Endothelial cell of umbilical vein (primary cell): ENCODE measurements around the gene AMT. TPM values are rescaled to one million over a fixed set of nuclear protein-coding genes. Genes with fewer than 3 reads are reported as not detected.

Experiments
- BruUV-seq: library from RNA; stranded (reverse); fragments of 400-500 nt; replicated peaks from 2 replicates; lab custom pipeline; 2021; lab: Mats Ljungman, UMichigan
- CTCF ChIA-PET: fragments of 300-600, 350-600 bp; sonication (Branson Sonifier 250); formaldehyde crosslinking; loops from one replicate; lab custom pipeline; 2021; ENCODE audit warnings: antibody characterized with exemption, inconsistent platforms; lab: Charles Lee
- POLR2A ChIA-PET: fragments of 300-600, 350-600 bp; sonication (Branson Sonifier 250); formaldehyde crosslinking; loops from one replicate; lab custom pipeline; 2021; ENCODE audit warnings: antibody characterized with exemption, inconsistent platforms; lab: Charles Lee
- DNase-seq: peaks from one replicate; pipeline ENCODE4 v3.0.0-alpha.2; 2011; ENCODE audit warnings: low read depth, low spot score
- FAIRE-seq: peaks from 2 replicates; lab custom pipeline; 2011; peaks lifted over from hg19 to GRCh38; lab: Jason Lieb, UNC
- H2AFZ ChIP-seq: 2 replicates; pipeline ENCODE4 v1.6.0; 2012; ENCODE audit warnings: low read depth, low read length, control low read depth, inconsistent platforms
- H3K27ac ChIP-seq: 2 replicates; pipeline ENCODE4 v1.5.1; 2011; ENCODE audit warnings: low read depth, mild to moderate bottlenecking, control low read depth, low read length, moderate library complexity; ENCODE audit not compliant: insufficient read depth
- H3K27me3 ChIP-seq, 2 experiments: 2 replicates each; pipeline versions ENCODE4 v1.6.0 to v1.6.1; 2011; ENCODE audit warnings: low read length in 2 of 2, mixed read lengths in 1 of 2; ENCODE audit not compliant: control insufficient read depth in 2 of 2, insufficient read depth in 2 of 2
- H3K36me3 ChIP-seq, 2 experiments: 2 replicates in 1 of 2; 3 replicates in 1 of 2; pipeline ENCODE4 v1.5.1; 2011; ENCODE audit warnings: low read length in 2 of 2, mild to moderate bottlenecking in 1 of 2, moderate library complexity in 1 of 2; ENCODE audit not compliant: control insufficient read depth in 2 of 2, insufficient read depth in 2 of 2; ENCODE audit errors: extremely low read depth in 1 of 2
- H3K4me1 ChIP-seq: 3 replicates; pipeline ENCODE4 v1.5.1; 2011; ENCODE audit warnings: mild to moderate bottlenecking, low read length; ENCODE audit not compliant: control insufficient read depth, insufficient read depth; ENCODE audit errors: extremely low read depth
- H3K4me2 ChIP-seq: 2 replicates; pipeline ENCODE4 v1.6.1; 2011; ENCODE audit warnings: low read length, control low read depth, mixed read lengths; ENCODE audit not compliant: insufficient read depth
- H3K4me3 ChIP-seq, 3 experiments: fragments of 200-600 bp in 1 of 3; sonication (generic), shearing (Covaris generic) in 1 of 3; replicated peaks in 1 of 3; 2 replicates each; pipeline ENCODE4 v1.5.1; 2011 to 2016; ENCODE audit warnings: control low read depth in 3 of 3, low read length in 3 of 3, mild to moderate bottlenecking in 2 of 3, inconsistent platforms in 1 of 3, low read depth in 1 of 3, moderate library complexity in 1 of 3; ENCODE audit not compliant: insufficient read depth in 1 of 3
- H3K79me2 ChIP-seq: 2 replicates; pipeline ENCODE4 v1.6.0; 2012; ENCODE audit warnings: low read length, inconsistent platforms; ENCODE audit not compliant: control insufficient read depth, insufficient read depth
- H3K9ac ChIP-seq: replicated peaks from 2 replicates; pipeline ENCODE3; 2011; ENCODE audit warnings: low read length, control low read depth; ENCODE audit not compliant: insufficient read depth; ENCODE audit errors: extremely low read depth
- H3K9me1 ChIP-seq: replicated peaks from 3 replicates; pipeline ENCODE4 v1.6.0; 2011; ENCODE audit warnings: mild to moderate bottlenecking, low read length; ENCODE audit not compliant: control insufficient read depth, insufficient read depth; ENCODE audit errors: extremely low read depth
- H3K9me3 ChIP-seq: replicated peaks from 2 replicates; pipeline ENCODE4 v1.5.1; 2012; ENCODE audit warnings: low read length, inconsistent platforms; ENCODE audit not compliant: control insufficient read depth, insufficient read depth
- H4K20me1 ChIP-seq: replicated peaks from 2 replicates; pipeline ENCODE3; 2011; ENCODE audit warnings: mild to moderate bottlenecking, low read length; ENCODE audit not compliant: control insufficient read depth, insufficient read depth; ENCODE audit errors: extremely low read depth
- CTCF ChIP-seq, 2 donors: IDR thresholded peaks; 1 replicate in 1 of 2; 2 replicates in 1 of 2; pipeline ENCODE4 v1.5.1; 2011; ENCODE audit warnings: low read length in 2 of 2, mild to moderate bottlenecking in 2 of 2, moderate library complexity in 2 of 2, control low read depth in 1 of 2, inconsistent platforms in 1 of 2, low read depth in 1 of 2; ENCODE audit not compliant: insufficient read depth in 1 of 2; ENCODE audit errors: extremely low read depth in 1 of 2
- EZH2 ChIP-seq: IDR thresholded peaks from 2 replicates; pipeline ENCODE4 v1.6.1; 2012; ENCODE audit warnings: borderline replicate concordance, low read depth, mild to moderate bottlenecking, moderate library complexity, low read length, inconsistent platforms; ENCODE audit not compliant: severe bottlenecking
- FOS ChIP-seq: IDR thresholded peaks from 2 replicates; pipeline ENCODE4 v1.6.1; 2011; ENCODE audit warnings: mild to moderate bottlenecking, low read length, moderate library complexity, borderline replicate concordance; ENCODE audit not compliant: insufficient read depth
- GATA2 ChIP-seq: IDR thresholded peaks from 2 replicates; pipeline ENCODE4 v1.7.0; 2011; ENCODE audit warnings: low read depth, mild to moderate bottlenecking, moderate library complexity, mixed read lengths, low read length; ENCODE audit not compliant: insufficient read length, insufficient read depth
- JUN ChIP-seq: IDR thresholded peaks from 2 replicates; pipeline ENCODE4 v1.6.1; 2011; ENCODE audit warnings: borderline replicate concordance, low read depth; ENCODE audit not compliant: insufficient read length, insufficient read depth
- MAX ChIP-seq: IDR thresholded peaks from 2 replicates; pipeline ENCODE4 v1.6.1; 2011; ENCODE audit not compliant: insufficient read depth, insufficient read length
- MYC ChIP-seq: IDR thresholded peaks from one replicate; pipeline ENCODE4 v1.6.1; 2011; ENCODE audit warnings: mild to moderate bottlenecking, low read depth, low read length
- POLR2A ChIP-seq: IDR thresholded peaks from 2 replicates; pipeline ENCODE4 v1.6.1; 2012; ENCODE audit warnings: low read depth, mild to moderate bottlenecking, control low read depth, low read length
- POLR2AphosphoS5 ChIP-seq: IDR thresholded peaks from 2 replicates; pipeline ENCODE4 v1.6.1; 2012; ENCODE audit warnings: low read depth, mild to moderate bottlenecking, control low read depth, low read length, moderate library complexity; ENCODE audit not compliant: insufficient read depth
- dilution Hi-C: fragments of 300-500 bp; cut with MboI; formaldehyde crosslinking; loops from one replicate; pipeline ENCODE4 v1.15.0; 2019; ENCODE audit warnings: low sequenced_read_pairs; ENCODE audit not compliant: extremely low pct_ligation_motif_present
- intact Hi-C: fragments of 100-400 bp; cut with micrococcal nuclease; formaldehyde crosslinking; loops from one replicate; pipeline ENCODE4 v1.10.0; 2022
- polyA plus RNA-seq, 4 experiments: library from polyadenylated mRNA; depleted of rRNA in 3 of 4; stranded (reverse) in 3 of 4; unstranded in 1 of 4; fragments of >200 nt; gene quantifications; 2 replicates each; pipeline versions ENCODE4 v1.2.1 to v1.2.3, GENCODE V29; 2011 to 2012; ENCODE audit warnings: missing spikeins in 1 of 4
- total RNA-seq: library from RNA; stranded (reverse); gene quantifications from 2 replicates; pipeline ENCODE4 v1.2.3, GENCODE V29; 2021

Gene AMT
- total and polyA plus RNA-seq, 2 donors (not counting 3 experiments of a cell fraction or from before 2014, with no cell fraction given), result 4.4 to 9.0 TPM

- Histone ChIP-seq H3K36me3 (peaks cover 0 to 2% of the 10 kb centered on the region in 2 experiments), H3K9ac (no peak overlapping the region), H3K9me3 (no peaks in the 10 kb centered on the region), H2AFZ (no peak overlapping the region), H3K4me3 (no peak overlapping the region), H3K27me3 (no peaks in the 10 kb centered on the region), H3K4me1 (peaks cover 8% of the 10 kb centered on the region), H3K79me2 (peaks cover 97% of the 10 kb centered on the region), H4K20me1 (peaks cover 13% of the 10 kb centered on the region), H3K4me2 (no peak overlapping the region), H3K9me1 (peaks cover 2% of the 10 kb centered on the region), H3K27ac (peak overlapping the region; percentile 39)
- TSS peak; percentile 2 for BruUV-seq
- dilution Hi-C loops, result no loop called here
- ChIA-PET CTCF (interaction anchor here (0.9 to 2.0 kb wide), 8 partner anchors 8 to 61 kb away, joined by 3 to 14 read pairs (median 4); partner anchors contain the start of genes RHOA, TCTA and USP4), POLR2A (interaction anchor here (0.5 to 0.8 kb wide), 2 partner anchors 31 to 631 kb away, joined by 3 to 4 read pairs; no protein-coding TSS in a partner anchor)
- DNase-seq, result no peak
- intact Hi-C loops, result no loop called here
- TF ChIP-seq JUN (no peak), MAX (no peak), MYC (no peak), POLR2A (no peak), POLR2AphosphoS5 (no peak), GATA2 (no peak), FOS (no peak), CTCF (IDR thresholded peaks at IDR 0.05; ENCODE audit: extremely low read depth in 1 of 2, insufficient read depth in 1 of 2, low read depth in 1 of 2, low read length in 2 of 2) (no peak), EZH2 (no peak)
- FAIRE-seq, result peak; percentile 53
Observed at GRCh38 chr3:49388289-49388820, 33.9 kb downstream of the AMT start.
